Mesodermal cell (in vitro differentiated cells): ENCODE data around the gene DCAF8.

Source experiments
- H3K27ac ChIP-seq: 2 replicates; pipeline ENCODE4 v1.7.0; 2013; ENCODE audit warnings: mild to moderate bottlenecking, low read depth, low read length, moderate library complexity; ENCODE audit not compliant: severe bottlenecking
- H3K36me3 ChIP-seq: 2 replicates; pipeline ENCODE4 v1.7.1; 2013; ENCODE audit warnings: mild to moderate bottlenecking, low read length, moderate library complexity; ENCODE audit not compliant: control insufficient read depth, insufficient read depth
- H3K4me1 ChIP-seq: one replicate; pipeline ENCODE4 v1.7.1; 2013; ENCODE audit warnings: mild to moderate bottlenecking, low read length; ENCODE audit not compliant: insufficient read depth, control insufficient read depth, poor library complexity, severe bottlenecking
- H3K4me3 ChIP-seq: 2 replicates; pipeline ENCODE4 v1.7.0; 2013; ENCODE audit warnings: low read length, control low read depth, mild to moderate bottlenecking; ENCODE audit not compliant: insufficient read depth, poor library complexity, severe bottlenecking; ENCODE audit errors: extremely low read depth
- H3K9me3 ChIP-seq: 2 replicates; pipeline ENCODE4 v1.7.1; 2013; ENCODE audit warnings: mild to moderate bottlenecking, low read length, moderate library complexity; ENCODE audit not compliant: control insufficient read depth
- WGBS, 2 experiments: methylation state at CpG; one replicate each; pipeline ENCODE4 v1.1.5; 2013; ENCODE audit warnings: missing lambda C conversion rate in 2 of 2; ENCODE audit not compliant: insufficient coverage in 2 of 2; 5-methylcytosine and 5-hydroxymethylcytosine counted together

Gene DCAF8

GRCh38 chr1:160243767-160244166 is 18.6 kb downstream of the DCAF8 start:
- Histone ChIP-seq H3K9me3 (no peaks in the 10 kb centered on the region), H3K36me3 (peaks cover 46% of the 10 kb centered on the region), H3K4me1 (no peaks in the 10 kb centered on the region), H3K4me3 (no peak overlapping the region), H3K27ac (no peak overlapping the region)

GRCh38 chr1:160239582-160240299 is 22.6 kb downstream of the DCAF8 start:
- Histone ChIP-seq H3K4me1 (no peaks in the 10 kb centered on the region), H3K36me3 (peaks cover 84% of the 10 kb centered on the region), H3K4me3 (no peak overlapping the region), H3K9me3 (no peaks in the 10 kb centered on the region), H3K27ac (no peak overlapping the region)
- WGBS, 2 experiments: 95 to 96% methylated on average over 21 to 23 of the region's 24 CpGs

GRCh38 chr1:160238408-160238807 is 23.9 kb downstream of the DCAF8 start:
- no peak overlapping the region for H3K4me3 ChIP-seq
- H3K36me3 ChIP-seq: peaks cover 86% of the 10 kb centered on the region
- WGBS, 2 experiments: 95 to 100% methylated on average over 3 to 5 of the region's 5 CpGs

GRCh38 chr1:160237558-160237957 is 24.8 kb downstream of the DCAF8 start:
- 86 to 100% methylated on average over 1 to 2 of the region's 2 CpGs for WGBS, 2 experiments
- H3K27ac ChIP-seq: no peak overlapping the region
- H3K9me3 ChIP-seq: no peaks in the 10 kb centered on the region
- H3K4me1 ChIP-seq: no peaks in the 10 kb centered on the region
- no peak overlapping the region for H3K4me3 ChIP-seq
- H3K36me3 ChIP-seq: peaks cover 85% of the 10 kb centered on the region

More at GRCh38 chr1:160238408-160238807, 23.9 kb downstream of the DCAF8 start:
- H3K27ac ChIP-seq: no peak overlapping the region
- no peaks in the 10 kb centered on the region for H3K9me3 ChIP-seq
- no peaks in the 10 kb centered on the region for H3K4me1 ChIP-seq

GRCh38 chr1:160236806-160237205 is 25.5 kb downstream of the DCAF8 start:
- peaks cover 85% of the 10 kb centered on the region for H3K36me3 ChIP-seq
- no peak overlapping the region for H3K4me3 ChIP-seq
- no peak overlapping the region for H3K27ac ChIP-seq
- WGBS, 2 experiments: 92 to 97% methylated on average over 4 of the region's 5 CpGs
- H3K9me3 ChIP-seq: no peaks in the 10 kb centered on the region
- H3K4me1 ChIP-seq: no peaks in the 10 kb centered on the region

GRCh38 chr1:160232911-160233310 is 29.4 kb downstream of the DCAF8 start:
- Histone ChIP-seq H3K4me3 (no peak overlapping the region), H3K36me3 (peaks cover 93% of the 10 kb centered on the region), H3K9me3 (no peaks in the 10 kb centered on the region), H3K27ac (no peak overlapping the region), H3K4me1 (no peaks in the 10 kb centered on the region)

- Histone ChIP-seq H3K36me3 (peaks cover 95% of the 10 kb centered on the region), H3K4me3 (no peak overlapping the region), H3K4me1 (no peaks in the 10 kb centered on the region), H3K9me3 (no peaks in the 10 kb centered on the region), H3K27ac (no peak overlapping the region)
These were observed 33.9 kb downstream of the DCAF8 start for GRCh38 chr1:160228431-160228830.

GRCh38 chr1:160227561-160227960 is 34.8 kb downstream of the DCAF8 start:
- H3K9me3 ChIP-seq: no peaks in the 10 kb centered on the region
- H3K27ac ChIP-seq: no peak overlapping the region
- H3K36me3 ChIP-seq: peaks cover 96% of the 10 kb centered on the region
- no peak overlapping the region for H3K4me3 ChIP-seq
- no CpG with 5 or more reads among the region's 1 CpG for WGBS, 2 experiments
- no peaks in the 10 kb centered on the region for H3K4me1 ChIP-seq

GRCh38 chr1:160227034-160227433 is 35.3 kb downstream of the DCAF8 start:
- no peak overlapping the region for H3K27ac ChIP-seq
- no peaks in the 10 kb centered on the region for H3K9me3 ChIP-seq
- H3K36me3 ChIP-seq: peaks cover 96% of the 10 kb centered on the region
- 93% methylated on average over 4 of the region's 4 CpGs; no CpG with 5 or more reads in 1 of the 2 experiments for WGBS, 2 experiments
- H3K4me3 ChIP-seq: no peak overlapping the region
- no peaks in the 10 kb centered on the region for H3K4me1 ChIP-seq

GRCh38 chr1:160226623-160227022 is 35.7 kb downstream of the DCAF8 start:
- H3K4me3 ChIP-seq: no peak overlapping the region
- WGBS, 2 experiments: 100% methylated on average over 1 of the region's 2 CpGs; no CpG with 5 or more reads in 1 of the 2 experiments
- peaks cover 96% of the 10 kb centered on the region for H3K36me3 ChIP-seq
- no peaks in the 10 kb centered on the region for H3K4me1 ChIP-seq
- no peak overlapping the region for H3K27ac ChIP-seq
- no peaks in the 10 kb centered on the region for H3K9me3 ChIP-seq

- WGBS, 2 experiments: 93 to 100% methylated on average over 1 to 2 of the region's 2 CpGs
- Histone ChIP-seq H3K4me3 (no peak overlapping the region), H3K4me1 (no peaks in the 10 kb centered on the region), H3K9me3 (no peaks in the 10 kb centered on the region), H3K36me3 (peaks cover 97% of the 10 kb centered on the region), H3K27ac (no peak overlapping the region)
These were observed 37.0 kb downstream of the DCAF8 start for GRCh38 chr1:160225345-160225744.
